Measurements from ENCODE around the gene RPTOR.

GRCh38 chr17:80696964-80697363 lies 152.3 kb downstream of the RPTOR start:
- TF ChIP-seq, protein P1, sequence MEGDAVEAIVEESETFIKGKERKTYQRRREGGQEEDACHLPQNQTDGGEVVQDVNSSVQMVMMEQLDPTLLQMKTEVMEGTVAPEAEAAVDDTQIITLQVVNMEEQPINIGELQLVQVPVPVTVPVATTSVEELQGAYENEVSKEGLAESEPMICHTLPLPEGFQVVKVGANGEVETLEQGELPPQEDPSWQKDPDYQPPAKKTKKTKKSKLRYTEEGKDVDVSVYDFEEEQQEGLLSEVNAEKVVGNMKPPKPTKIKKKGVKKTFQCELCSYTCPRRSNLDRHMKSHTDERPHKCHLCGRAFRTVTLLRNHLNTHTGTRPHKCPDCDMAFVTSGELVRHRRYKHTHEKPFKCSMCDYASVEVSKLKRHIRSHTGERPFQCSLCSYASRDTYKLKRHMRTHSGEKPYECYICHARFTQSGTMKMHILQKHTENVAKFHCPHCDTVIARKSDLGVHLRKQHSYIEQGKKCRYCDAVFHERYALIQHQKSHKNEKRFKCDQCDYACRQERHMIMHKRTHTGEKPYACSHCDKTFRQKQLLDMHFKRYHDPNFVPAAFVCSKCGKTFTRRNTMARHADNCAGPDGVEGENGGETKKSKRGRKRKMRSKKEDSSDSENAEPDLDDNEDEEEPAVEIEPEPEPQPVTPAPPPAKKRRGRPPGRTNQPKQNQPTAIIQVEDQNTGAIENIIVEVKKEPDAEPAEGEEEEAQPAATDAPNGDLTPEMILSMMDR (IDR thresholded peaks at IDR 0.05; ENCODE audit: extremely low read depth in 1 of 2, insufficient read depth in 1 of 2, low read depth in 1 of 2, low read length in 2 of 2), result no peak
- TF ChIP-seq POLR2A (IDR thresholded peaks at IDR 0.05; ENCODE audit: low read depth, low read length) (no peak), MAX (IDR thresholded peaks at IDR 0.05; ENCODE audit: insufficient read depth, insufficient read length) (no peak), JUN (IDR thresholded peaks at IDR 0.05; ENCODE audit: borderline replicate concordance, insufficient read depth, insufficient read length, low read depth) (no peak), EZH2 (IDR thresholded peaks at IDR 0.05; ENCODE audit: borderline replicate concordance, low read depth, low read length, severe bottlenecking) (no peak), POLR2AphosphoS5 (IDR thresholded peaks at IDR 0.05; ENCODE audit: insufficient read depth, low read depth, low read length) (no peak), FOS (IDR thresholded peaks at IDR 0.05; ENCODE audit: borderline replicate concordance, insufficient read depth, low read length) (no peak), MYC (IDR thresholded peaks at IDR 0.05; ENCODE audit: low read depth, low read length) (no peak)

All from endothelial cell of umbilical vein (primary cell).